Measurements from ENCODE around the gene ISM1.

The ISM1 gene

DNA sequence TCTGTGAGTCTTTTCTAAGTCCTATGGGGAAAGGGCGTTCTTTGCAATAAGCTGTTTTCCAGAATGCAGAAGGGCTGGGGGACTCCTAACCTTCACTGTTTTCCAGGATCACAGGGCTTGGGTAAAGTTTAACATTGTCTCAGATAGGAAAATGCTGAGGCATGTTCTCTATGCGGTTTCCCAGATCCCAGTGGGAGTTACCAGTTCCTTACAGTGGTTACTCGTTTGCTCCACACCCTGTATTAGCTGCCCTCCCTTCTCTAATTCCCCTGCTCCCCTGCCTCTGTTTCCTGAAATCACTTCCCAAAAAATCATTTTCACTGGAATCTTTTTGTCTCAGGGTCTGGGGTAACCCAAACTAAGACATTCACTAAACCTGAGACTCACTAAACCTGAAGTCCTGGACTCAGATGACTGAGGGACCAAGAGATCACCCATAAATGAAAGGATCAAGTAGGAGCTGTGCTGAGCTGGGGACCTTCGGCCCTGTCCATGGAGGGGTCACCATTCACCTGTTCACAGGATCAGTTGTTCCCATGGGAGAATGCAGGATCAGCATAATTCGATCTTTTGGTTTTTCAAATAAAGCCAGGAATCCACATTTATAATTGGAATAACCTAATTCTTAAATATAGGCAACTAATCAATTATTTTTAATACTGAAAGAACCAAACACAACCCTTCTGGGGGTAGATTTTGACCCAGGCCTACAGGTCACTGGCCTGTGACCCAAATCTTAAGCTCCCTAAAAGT is 76.2 kb downstream of the ISM1 start:
- DNase-seq (ENCODE audit: low spot score) = no peak
- ChIA-PET POLR2A (ENCODE audit: low non-redundant PET) (no interaction called here), CTCF (interaction anchor here (0.7 kb wide), 1 partner anchor 455 kb away, joined by 4 read pairs; no protein-coding TSS in a partner anchor)
- H3K27ac ChIP-seq = no peak overlapping the region
- TF ChIP-seq, protein P1, sequence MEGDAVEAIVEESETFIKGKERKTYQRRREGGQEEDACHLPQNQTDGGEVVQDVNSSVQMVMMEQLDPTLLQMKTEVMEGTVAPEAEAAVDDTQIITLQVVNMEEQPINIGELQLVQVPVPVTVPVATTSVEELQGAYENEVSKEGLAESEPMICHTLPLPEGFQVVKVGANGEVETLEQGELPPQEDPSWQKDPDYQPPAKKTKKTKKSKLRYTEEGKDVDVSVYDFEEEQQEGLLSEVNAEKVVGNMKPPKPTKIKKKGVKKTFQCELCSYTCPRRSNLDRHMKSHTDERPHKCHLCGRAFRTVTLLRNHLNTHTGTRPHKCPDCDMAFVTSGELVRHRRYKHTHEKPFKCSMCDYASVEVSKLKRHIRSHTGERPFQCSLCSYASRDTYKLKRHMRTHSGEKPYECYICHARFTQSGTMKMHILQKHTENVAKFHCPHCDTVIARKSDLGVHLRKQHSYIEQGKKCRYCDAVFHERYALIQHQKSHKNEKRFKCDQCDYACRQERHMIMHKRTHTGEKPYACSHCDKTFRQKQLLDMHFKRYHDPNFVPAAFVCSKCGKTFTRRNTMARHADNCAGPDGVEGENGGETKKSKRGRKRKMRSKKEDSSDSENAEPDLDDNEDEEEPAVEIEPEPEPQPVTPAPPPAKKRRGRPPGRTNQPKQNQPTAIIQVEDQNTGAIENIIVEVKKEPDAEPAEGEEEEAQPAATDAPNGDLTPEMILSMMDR (conservative IDR thresholded peaks at IDR 0.05; ENCODE audit: low read depth) = no peak

- CTCF ChIA-PET = no interaction called here
- DNase-seq (ENCODE audit: low spot score) = no peak
- TF ChIP-seq, protein P1 (conservative IDR thresholded peaks at IDR 0.05; ENCODE audit: low read depth) = no peak
- POLR2A ChIA-PET (ENCODE audit: low non-redundant PET) = no interaction called here
- H3K27ac ChIP-seq = no peak overlapping the region
Measured at GRCh38 chr20:13298692-13299373, 77.8 kb downstream of the ISM1 start.

DNA sequence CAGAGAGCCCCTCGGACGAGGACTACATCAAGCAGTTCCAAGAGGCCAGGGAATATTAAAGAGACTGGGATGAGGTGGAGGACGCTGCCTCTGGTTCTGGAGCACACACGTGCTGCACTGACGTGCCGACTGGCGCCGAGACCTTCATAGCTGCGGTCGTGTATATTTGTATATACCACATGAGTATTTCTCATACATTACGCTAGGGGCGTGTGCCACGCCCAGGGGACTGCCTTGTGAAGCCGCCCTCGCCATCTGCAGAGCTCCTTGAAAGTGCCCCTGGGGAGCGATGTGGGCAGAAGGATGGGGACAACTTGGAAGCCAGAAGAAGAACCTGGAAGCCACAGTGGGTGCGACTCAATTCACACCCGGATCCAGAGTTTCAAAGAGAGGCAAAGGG is 78.3 kb downstream of the ISM1 start:
- POLR2A ChIA-PET (ENCODE audit: low non-redundant PET) = no interaction called here
- TF ChIP-seq, protein P1 (conservative IDR thresholded peaks at IDR 0.05; ENCODE audit: low read depth) = no peak
- no peak for DNase-seq (ENCODE audit: low spot score)
- CTCF ChIA-PET = no interaction called here
- no peak overlapping the region for H3K27ac ChIP-seq

DNA sequence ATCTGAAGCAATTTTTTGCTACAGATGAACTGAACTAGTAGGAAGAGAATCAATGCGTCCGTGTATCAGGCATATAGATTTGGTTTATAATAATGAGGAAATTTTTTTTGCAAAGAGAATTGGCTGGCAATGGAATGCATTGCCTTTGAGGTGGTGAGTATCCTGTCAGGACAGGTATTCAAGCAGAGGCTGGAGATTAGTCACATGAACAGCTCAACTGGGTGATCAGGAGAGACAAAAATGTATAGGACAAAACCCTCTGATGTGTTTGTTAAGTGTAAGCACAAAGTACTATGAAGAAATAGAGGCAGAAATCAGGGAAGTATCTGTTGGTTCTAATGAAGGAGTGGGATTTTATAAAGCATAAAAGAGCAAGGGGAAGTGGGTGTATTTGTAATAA is 80.5 kb downstream of the ISM1 start:
- CTCF ChIA-PET = interaction anchor here (0.8 to 1.2 kb wide), 4 partner anchors 15 to 182 kb away, joined by 3 to 5 read pairs (median 4); no protein-coding TSS in a partner anchor
- POLR2A ChIA-PET (ENCODE audit: low non-redundant PET) = no interaction called here
- DNase-seq (ENCODE audit: low spot score) = no peak
- TF ChIP-seq, protein P1 (conservative IDR thresholded peaks at IDR 0.05; ENCODE audit: low read depth) = no peak
- no peak overlapping the region for H3K27ac ChIP-seq

DNA sequence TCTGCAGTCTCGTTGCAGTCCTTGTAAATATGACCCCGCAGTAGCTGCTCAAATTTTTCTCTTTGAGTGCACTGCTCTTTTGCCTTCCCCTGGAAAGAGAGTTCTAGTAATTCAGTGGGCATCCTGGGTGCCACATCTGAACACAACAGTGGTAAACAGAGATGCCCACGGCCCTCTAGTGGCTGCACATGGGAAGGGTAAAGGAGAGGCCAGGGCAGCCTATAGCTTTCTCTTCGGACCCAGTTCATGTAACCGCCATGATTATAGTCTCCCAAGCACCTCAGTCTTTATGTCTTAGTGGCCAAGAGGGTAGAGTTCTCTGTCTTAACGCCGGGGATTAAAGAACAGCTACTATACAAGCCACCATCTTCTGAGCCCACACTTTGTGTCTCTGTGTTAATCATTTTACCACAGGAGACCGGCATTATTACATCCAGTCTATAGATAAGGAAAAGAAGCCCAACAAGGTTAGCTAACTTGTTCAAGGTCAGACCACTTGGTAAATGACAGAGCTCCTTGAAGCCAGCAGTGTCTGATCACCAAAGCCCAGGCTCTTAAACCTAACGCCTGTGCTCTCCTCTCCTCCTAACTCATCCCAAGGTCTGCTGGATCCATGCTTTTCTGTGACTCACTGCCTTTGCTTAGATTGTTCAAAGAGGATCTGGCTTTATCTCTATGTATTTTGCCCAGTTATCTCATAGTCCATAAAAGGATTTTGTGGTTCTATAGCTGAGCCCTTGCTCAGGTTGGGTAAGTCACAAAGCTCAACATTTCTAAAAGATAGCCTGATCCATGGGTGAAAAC is 81.8 kb downstream of the ISM1 start:
- CTCF ChIA-PET = interaction anchor here (0.5 to 1.5 kb wide), 18 partner anchors 14 to 806 kb away, joined by 3 to 6 read pairs (median 3); no protein-coding TSS in a partner anchor
- TF ChIP-seq, protein P1 (conservative IDR thresholded peaks at IDR 0.05; ENCODE audit: low read depth) = peak; percentile 64
- DNase-seq (ENCODE audit: low spot score) = peak; percentile 45
- no peak overlapping the region for H3K27ac ChIP-seq
- POLR2A ChIA-PET (ENCODE audit: low non-redundant PET) = no interaction called here

DNA sequence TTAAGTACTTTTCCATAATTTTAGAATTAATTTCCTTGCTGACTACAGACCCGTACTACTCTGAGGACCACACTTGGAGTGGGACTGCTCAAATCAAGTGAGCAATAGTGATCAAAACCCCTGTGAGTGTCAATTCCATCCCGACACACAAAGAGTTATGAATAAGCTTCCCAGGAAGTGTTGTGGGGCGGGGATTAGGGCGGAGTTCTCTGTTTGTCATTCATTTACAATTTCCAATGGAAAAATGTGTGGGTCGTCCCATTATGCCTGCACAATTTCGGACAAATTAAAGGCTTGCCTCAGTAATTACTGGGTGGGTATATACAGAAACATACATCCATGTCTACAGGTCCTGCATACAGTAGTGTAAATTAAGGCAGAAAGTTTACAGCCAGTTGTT is 84.2 kb downstream of the ISM1 start:
- POLR2A ChIA-PET (ENCODE audit: low non-redundant PET) = interaction anchor here (0.6 kb wide), 1 partner anchor 14 kb away, joined by 3 read pairs; no protein-coding TSS in a partner anchor
- H3K27ac ChIP-seq = no peak overlapping the region
- CTCF ChIA-PET = interaction anchor here (0.7 kb wide), 1 partner anchor 12 kb away, joined by 3 read pairs; no protein-coding TSS in a partner anchor
- no peak for DNase-seq (ENCODE audit: low spot score)
- TF ChIP-seq, protein P1 (conservative IDR thresholded peaks at IDR 0.05; ENCODE audit: low read depth) = no peak
